Stimulated activated CD8-positive, alpha-beta memory T cell treated with anti-CD3 and anti-CD28 coated beads, Interleukin-15, amount 100 ng/mL, for 4 hours (primary cell): ENCODE data around the gene SERTM1.

ENCODE experiments used
- DNase-seq, 2 donors: peaks; one replicate each; pipeline ENCODE4 v3.0.0-alpha.2; 2020; ENCODE audit warnings: low read depth in 2 of 2

Gene SERTM1

DNA sequence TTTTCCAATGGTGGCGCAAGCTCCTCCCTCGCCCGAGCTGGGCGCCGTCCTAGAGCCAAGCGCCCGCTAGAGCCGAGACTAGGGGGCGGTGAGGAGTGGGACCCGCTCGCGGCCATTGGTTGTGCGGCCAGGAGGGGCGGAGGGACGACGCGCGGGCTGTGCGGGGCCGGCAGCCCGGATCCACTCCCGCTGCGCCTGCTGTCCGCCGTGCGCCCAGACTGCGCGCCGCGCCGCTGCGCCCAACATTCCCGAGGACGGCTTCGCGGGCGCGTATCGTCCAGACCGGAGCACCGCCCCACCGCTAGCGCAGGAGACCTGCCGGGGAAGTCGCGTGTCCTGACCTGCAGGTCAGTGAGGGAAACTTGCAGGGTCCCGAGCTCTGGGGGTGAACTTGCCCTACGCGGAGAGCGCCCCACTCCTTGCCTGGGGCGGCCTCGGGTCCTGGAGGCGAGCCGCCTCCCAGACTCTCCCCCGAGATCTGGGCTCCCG, at the start of gene SERTM1:
Gene SERTM1 (plus strand): TSS at position 183 of the 489 bp plus-strand sequence. CDS start 21,059 bp downstream, outside the sequence.
- no peak for DNase-seq

DNA sequence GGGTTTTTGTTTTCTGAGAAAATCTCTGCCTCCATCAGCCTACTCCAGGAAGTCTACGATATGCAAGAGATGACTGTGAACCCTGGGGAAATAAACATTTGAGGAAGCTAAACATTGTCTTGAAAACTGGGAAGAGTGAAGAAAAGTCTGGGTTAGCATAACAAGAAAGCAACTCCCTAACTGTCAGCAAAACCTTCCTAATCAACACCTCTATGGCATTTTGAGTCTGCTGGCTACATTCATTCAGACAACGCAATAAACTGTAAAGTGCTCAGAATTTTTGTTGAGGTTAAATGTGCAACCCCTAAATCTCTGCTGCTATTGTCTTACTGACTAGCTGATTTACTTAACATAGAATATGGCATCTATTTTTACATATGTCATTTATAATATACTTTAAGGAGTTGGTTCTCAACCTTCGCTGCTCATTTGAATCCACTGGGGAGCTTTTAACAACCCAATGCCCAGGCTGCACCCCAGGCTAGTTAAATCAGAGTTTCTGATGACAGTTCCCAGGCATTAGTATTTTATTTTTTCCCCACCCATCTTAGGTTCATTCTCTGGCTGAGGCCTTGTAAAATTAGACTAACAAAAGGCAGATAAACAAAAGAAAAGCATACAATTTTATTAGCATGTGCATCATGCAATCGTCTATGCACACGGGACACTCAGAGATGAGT, 45.3 kb upstream of the SERTM1 start:
- DNase-seq = no peak

DNA sequence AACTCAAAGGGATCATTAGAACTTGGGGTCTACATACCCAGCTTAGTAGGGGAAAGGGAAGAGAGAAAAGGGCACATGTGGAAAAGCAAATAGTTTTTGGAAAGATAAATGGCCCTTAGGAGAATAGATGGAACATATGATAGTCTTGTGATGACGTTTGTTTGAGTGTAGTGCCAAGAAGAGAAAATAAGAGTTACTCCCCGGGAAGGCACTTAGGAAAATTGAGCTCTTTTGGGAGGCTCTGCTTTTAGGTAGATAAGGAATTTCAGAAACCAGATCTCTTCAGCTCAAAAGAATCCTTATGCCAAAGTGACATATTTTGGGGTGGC, 44.8 kb upstream of the SERTM1 start:
- DNase-seq = no peak

- DNase-seq = no peak
Measured at GRCh38 chr13:36630181-36630803, 43.5 kb upstream of the SERTM1 start.

GRCh38 chr13:36639610-36640009, 34.2 kb upstream of the SERTM1 start:
- DNase-seq = no peak

GRCh38 chr13:36650611-36651010, 23.2 kb upstream of the SERTM1 start:
- no peak for DNase-seq

DNA sequence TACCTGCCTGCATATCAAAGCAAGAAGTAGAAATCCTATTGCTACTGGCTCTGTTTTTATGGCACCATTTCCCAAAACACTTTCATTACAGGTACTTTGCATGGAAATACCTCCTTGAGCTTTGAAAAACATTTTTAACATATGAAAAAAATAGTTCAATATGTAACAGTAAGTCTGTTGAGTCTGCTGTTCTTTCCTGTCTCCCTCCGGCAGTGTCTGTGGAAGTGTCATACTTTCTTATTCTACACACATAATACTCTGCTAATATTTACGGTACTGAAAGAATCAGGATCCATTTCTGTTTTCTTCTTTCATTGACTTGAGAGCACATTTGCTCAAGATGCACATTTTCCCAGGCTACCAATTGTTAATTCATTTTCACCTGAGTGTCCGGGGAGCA, 8.2 kb upstream of the SERTM1 start:
- DNase-seq = no peak

GRCh38 chr13:36666477-36667229, 7.2 kb upstream of the SERTM1 start:
- DNase-seq = no peak

DNA sequence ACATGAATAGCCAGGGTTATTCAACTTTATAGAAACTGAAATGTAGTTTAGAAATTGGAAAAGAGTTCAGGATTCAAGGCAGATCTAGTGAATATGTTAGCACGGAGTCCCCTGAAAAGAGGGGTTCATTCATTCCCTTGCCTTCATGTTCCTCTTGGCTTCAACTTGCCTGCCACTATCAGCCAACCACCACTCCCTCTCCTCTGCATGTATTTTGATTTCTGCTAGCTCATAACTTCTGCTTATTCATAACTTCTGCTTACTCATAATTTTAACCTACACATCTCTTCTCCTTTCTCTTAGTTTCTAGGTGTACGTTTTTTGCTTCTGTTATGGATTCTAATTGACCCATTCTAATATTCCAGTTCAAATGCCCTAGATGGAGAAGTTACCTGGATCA, 5.5 kb upstream of the SERTM1 start:
- no peak for DNase-seq

DNA sequence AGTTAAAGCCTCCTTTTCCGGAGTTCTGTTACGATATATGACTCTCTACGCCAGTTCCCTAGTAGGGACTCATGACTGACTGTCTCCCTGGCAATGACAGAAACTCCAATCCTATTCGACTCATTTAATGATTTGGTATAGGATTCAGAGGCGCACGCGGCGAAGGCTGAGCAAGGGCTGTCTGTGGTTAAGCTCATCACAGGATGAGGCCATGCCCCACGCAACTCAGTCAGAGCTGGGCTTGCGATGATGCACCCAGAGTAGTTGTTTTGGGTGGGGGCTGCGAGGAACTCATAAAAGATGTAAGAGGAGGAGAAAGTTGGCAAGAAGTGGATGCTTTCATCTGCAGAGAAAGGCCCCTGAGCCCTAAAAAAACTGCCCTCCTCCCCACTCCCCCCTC, 468 bp upstream of the SERTM1 start:
- DNase-seq = no peak

GRCh38 chr13:36674337-36675212, 755 bp downstream of the SERTM1 start:
- no peak for DNase-seq

DNA sequence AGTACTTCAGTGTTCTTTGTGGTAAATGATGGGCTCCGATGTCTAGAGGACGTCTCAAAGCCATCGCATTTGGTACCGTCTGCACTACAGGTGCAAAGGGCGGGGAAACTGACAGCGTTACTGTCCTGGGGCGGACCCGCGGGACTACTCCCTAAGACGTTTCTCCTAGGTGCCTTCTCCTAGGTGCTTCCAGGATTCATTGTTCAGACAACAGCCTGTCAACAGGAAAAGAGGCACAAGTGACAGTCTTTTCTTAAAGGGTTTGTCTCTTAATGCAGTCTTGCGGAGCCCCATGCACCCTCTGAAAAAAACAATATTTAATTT, 1.4 kb downstream of the SERTM1 start:
- DNase-seq = no peak

DNA sequence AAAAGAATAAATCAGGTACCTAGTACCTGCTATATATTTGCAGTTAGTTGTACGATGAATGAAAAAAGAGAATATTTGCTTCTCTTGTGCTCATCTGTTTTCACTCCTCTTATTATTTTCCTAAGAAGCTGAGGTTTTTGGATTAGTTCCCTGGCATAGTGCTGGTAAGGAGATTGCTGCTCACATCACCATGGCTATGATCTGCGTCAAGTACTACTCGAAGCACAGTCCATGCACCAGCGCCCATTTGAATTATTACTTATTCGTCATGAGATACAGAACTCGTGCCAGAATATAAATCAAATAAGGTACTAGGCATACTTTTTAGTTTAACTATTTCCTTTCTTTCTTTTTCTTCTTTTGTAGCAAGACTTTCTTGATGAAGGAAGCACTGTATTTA, 7.1 kb downstream of the SERTM1 start:
- DNase-seq = no peak

DNA sequence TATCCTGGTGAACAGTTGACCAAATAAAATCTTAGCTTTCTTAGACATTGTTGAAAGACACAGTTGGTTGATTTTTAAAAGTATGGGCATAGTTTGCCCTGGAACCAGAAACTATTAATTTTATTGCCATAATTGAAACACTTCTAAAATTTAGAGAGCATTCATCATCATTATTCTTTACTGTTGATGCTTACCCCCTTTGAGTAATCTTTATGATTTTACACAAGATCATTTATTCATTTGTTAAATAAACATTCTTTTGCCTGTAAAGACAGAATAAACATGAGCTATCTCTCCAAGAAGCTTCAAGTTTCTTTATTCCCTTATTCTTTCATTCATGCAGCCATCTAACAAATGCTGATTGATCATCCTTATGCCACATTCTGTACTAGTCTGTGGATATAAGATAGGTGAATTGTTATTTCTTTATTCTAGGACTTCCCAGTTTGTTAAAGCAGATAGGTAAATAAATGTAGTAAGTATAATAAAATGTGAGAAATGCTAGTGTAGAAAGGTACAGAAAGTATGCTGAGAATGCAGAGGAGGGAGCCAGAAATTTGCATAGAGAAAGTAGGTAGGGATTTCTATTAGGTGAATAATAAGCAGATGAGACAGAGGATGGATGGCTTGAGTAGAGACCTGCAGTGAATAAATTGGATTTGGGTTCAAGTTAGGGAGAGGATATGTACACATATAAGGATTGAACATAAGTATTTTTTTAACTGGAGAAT, 8.2 kb downstream of the SERTM1 start:
- DNase-seq = no peak

DNA sequence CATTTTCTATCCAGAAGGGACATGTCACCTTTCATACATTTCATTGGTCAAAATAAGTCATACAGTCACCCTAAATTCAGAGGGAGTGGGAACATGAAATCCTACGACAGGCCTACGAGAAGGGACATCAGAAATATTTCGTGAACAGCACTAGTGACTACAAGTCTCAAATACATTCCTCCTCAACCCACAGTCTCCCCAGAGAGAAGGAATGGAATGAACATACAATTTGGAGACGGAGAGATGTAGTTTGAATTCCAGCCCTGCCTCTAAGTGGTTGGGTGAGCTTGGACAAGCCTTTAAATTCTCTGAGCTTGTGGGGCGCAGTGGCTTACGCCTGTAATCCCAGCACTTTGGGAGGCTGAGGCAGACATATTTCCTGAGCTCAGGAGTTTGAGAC, 9.9 kb downstream of the SERTM1 start:
- no peak for DNase-seq

DNA sequence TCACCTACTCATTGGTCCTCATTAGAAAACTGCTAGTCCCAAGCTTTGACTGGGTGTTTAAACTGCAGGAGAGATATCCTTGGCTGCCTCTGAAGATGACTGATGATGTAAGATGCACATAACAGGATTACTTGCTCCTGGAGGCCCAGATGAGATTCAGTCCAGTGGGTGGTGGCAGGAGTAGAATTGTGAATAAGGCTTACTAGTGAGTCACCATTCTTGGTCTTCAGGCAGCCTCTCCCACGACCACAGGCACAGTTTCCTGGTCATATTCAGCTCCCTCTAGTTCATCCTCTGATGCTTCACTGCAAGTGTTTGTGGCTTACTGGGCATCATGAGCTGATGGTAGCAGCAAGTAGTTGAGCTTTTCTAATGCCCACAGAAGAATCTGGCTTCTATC, 12.1 kb downstream of the SERTM1 start:
- no peak for DNase-seq

GRCh38 chr13:36696410-36697010, 22.7 kb downstream of the SERTM1 start:
- no peak for DNase-seq

GRCh38 chr13:36700170-36700569, 26.4 kb downstream of the SERTM1 start:
- no peak for DNase-seq

DNA sequence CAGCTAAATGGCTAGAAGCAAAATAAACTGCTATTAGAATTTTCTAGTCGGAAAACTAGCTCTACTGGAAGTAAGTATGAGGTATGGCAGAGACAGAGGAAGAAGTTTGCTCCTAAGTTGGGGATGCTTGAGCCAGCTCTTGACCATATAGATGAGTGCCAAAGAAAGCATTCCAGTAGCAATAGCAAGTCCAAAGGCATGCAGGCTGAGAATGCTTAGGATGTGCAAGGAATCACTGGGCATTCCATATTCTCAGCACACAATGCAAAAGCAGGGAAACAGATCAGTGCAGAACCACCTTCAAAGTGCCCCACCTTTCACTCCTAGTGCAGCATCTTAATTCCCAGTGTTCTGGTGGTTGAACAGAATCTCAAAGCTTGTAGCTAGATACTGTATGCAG, 32.9 kb downstream of the SERTM1 start:
- DNase-seq = no peak

- no peak for DNase-seq
Measured at GRCh38 chr13:36709136-36709890, 35.5 kb downstream of the SERTM1 start.
